Measurements from ENCODE around the gene NFIC.

DNA sequence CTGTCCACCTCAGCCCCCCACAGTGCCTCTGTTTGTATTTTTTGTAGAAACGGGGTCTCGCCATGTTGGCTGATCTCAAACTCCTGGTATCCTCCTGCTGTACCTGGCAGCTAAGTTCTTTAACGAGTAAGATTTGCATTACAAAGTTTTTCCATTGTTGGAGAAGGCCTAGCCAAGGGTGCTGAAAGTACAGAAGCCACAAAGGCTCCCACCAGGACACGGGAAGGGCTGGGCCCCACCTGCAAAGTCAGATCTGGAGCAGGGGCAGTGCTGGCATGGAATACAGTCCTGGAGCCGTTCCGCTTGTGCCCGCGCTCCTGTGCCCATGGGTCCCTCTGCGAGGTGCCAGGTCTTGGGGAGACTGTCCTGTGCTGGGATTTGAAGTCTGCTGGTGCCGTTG, 151.9 kb downstream of the NFIC start:
- TF ChIP-seq CTCF (IDR thresholded peaks at IDR 0.05; ENCODE audit: poor library complexity, severe bottlenecking), result no peak
- TF ChIP-seq EZH2 (IDR thresholded peaks at IDR 0.05; ENCODE audit: borderline replicate concordance, insufficient read depth, low read length, poor library complexity, severe bottlenecking), result no peak
- no peak for TF ChIP-seq POLR2AphosphoS5 (IDR thresholded peaks at IDR 0.05)
- TF ChIP-seq TAF1 (IDR thresholded peaks at IDR 0.05; ENCODE audit: low read depth), result no peak
